HG03342 (cell line): Measurements from ENCODE around the gene SNX3.
"Not testable (repeated sequence)": the region's sequence is repeated elsewhere in the genome, so short reads cannot be mapped to it uniquely, and the experiment has no call there.

Experiments
- ATAC-seq: cut with Tn5 transposase; IDR thresholded peaks from one replicate; pipeline ENCODE4 v1.9.1; 2021; ENCODE audit warnings: mild to moderate bottlenecking, moderate library complexity; ENCODE audit not compliant: unreplicated experiment

The SNX3 gene

DNA sequence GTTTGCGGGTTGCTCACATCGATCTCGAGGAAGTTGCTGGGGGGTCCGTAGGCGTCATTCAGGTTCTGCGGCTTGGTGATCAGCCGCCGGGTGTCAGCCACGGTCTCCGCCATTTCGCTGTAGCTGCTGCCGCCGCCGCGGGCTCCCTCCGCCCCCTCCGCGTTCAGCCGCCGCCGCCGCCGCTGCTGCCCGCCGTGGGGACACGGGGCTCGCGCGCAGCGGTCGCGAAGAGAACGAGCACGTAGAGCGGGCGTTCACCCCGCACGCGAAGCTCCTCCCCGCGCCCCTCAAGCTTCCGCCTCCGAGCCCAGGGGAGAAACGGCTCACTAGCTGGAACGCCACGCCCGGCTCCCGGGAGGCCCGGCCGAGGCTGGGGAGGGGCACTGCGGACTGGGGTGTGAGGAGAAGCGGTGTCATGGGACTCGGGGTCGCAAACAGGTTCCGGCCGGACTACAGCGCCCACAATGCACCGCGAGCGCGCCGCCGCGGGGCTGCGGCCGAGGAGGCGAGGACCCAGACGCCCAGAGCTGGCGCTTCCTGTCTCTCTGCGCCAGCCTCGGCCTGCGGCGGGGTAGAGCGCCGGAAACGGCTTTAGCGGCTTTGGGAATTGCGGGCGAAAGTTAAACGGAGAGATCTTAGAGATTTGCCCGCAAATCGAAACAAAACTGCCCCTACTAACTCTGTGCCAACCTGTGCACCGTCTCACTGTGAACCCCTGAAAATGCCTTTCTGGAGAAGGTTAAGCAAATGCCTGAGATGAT is at the start of gene SNX3:
Gene SNX3 (minus strand): TSS at position 232 of the 761 bp plus-strand sequence. CDS start 119 bp downstream, at position 113.
- peak; percentile 91 for ATAC-seq

- ATAC-seq: no peak
Observed at GRCh38 chr6:108309844-108310243, 49.0 kb upstream of the SNX3 start.

- not testable (repeated sequence) for ATAC-seq
Observed at GRCh38 chr6:108308641-108309040, 47.8 kb upstream of the SNX3 start.

- no peak for ATAC-seq
Observed at GRCh38 chr6:108304646-108305045, 43.8 kb upstream of the SNX3 start.

DNA sequence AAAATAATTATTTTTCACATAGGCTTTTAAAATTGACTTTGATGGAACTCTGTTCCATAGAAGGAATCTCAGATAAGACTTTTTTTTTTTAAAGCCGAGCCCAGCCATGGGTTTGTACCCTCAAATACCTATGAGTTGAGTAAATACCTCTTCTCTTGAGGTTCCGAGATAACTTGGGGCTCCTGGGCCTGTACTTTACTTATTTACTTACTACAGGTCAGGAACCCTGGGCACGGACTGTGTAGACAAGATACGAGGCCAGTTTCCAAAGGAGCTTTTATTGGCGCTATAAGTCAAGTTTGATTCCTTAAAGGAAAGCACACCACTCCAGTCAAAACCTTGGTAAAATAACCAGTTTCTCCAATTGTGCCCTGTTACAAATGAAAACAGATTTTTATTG is 41.5 kb upstream of the SNX3 start:
- no peak for ATAC-seq

GRCh38 chr6:108295676-108296075 is 34.8 kb upstream of the SNX3 start:
- ATAC-seq: no peak

DNA sequence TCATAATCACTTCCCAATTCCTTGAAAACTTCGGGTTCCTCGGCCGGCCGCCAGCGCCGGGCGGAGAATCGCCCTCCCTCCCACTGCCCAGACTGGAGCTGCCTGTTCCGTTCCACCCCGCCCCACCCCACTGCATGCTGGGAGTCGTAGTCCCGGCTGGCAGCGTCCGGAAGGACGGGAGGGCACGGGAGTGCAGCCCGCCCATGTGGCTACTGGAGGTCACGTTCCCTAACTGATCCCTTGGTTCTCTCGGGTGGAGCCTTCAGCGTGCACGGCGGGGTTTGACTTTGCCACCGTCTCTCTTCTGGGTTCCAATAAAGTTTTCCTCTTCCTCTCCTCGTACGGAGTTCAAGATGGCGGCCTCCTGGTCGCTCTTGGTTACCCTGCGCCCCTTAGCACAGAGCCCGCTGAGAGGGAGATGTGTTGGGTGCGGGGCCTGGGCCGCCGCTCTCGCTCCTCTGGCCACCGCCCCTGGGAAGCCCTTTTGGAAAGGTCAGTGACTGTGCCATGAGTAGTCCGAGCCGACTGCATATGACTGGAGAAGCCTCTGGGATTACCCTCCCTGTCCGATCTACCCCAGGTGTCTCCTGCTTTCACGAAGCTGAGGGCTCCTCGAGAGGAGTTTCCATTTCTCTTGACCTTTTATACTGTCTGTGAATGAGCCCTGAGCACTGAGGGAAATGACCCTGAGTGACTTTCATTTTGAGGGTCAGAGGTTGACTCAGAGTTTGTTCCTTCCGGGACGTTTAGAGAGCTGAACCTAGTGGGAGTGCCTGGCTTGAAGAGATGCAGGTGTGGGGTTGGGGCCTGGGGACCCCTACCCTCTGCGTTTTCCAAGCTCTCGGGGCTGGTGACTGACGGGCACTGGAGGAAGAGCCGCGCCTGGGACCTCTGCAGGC is 34.1 kb upstream of the SNX3 start, which contains the start of gene AFG1L:
Gene AFG1L (plus strand): TSS at position 328 of the 899 bp plus-strand sequence. CDS start 26 bp downstream, at position 354.
- ATAC-seq: peak; percentile 82

DNA sequence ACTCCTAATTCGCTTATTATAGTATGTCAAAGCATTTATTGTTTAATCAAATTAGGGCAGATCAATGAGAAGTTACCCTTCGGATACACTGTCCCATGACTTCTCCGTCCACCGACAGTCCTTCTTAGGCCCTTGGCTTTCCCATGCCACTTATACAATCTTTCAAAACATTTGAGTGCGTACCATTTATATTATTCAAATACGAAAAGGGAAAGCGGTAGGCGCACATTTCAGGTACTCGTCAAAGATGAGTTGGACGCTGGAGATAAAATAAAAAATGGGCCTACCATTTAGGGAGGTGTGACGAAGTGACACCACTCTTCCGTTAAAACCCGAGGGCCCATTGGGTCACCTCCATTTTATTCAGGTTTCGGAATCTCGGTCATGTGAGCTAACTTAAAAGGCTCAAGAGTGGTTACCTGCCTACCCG is 33.5 kb upstream of the SNX3 start:
- ATAC-seq: peak; percentile 23

DNA sequence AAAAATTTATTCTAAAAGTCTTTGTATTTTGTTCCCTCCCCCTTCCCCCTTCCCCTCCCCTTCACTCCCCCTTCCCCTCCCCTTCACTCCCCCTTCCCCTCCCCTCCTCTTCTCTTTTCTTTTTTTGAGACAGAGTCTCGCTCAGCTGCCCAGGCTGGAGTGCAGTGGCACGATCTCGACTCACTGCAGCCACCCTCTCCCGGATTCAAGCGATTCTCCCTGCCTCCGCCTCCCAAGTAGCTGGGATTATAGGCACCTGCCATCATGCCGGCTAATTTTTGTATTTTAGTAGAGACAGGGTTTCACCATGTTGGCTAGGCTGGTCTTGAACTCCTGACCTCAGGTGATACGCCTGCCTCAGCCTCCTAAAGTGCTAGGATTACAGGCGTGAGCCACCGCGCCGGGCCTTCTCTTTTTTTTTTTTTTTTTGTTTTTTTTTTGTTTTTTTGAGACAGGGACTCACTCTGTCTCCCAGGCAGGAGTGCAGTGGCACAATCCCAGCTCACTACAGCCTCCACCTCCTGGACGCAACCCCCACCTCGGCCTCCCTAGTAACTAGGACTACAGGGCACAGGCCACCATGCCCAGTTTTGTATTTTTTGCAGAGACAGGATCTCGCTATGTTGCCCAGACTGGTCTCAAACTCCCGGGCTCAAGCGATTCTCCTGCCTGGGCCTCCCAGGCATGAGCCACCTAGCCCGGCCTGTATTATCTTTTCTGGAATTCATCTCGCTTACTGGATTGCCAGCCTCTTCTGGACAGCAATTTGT is 32.9 kb upstream of the SNX3 start:
- no peak for ATAC-seq

DNA sequence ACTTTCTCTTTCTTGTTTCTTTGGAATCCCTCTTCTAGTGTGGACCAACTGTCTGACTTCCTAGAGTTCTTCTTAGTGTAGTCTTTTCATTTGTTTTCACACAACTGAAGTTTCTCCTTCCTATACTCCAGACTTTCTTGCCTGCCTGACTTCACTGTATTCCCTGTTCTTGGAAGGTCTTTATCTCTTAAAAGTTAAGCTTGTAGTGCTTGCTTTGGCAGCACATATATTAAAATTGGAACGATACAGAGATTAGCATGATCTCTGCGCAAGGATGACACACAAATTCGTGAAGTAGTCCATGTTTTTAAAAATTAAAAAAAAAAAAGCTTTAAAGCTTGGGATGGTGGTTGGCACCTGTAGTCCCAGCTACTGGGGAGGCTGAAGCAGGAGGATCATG is 31.7 kb upstream of the SNX3 start:
- not testable (repeated sequence) for ATAC-seq

DNA sequence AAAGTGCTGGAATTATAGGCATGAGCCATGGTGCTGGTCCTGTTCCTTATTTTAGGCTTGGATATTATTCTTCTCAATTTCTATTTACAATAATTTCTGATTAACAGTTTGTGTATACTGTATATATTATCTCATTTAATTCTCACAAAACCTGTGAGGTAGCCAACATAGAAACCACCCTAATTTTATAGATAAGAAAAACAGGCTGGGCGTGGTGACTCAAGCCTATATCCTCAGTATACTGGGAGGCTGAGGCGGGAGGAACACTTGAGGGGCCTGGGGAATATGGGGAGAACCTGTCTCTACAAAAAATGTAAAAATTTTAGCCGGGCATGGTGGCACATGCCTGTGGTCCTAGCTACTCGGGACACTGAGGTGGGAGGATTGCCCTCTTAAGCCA is 30.3 kb upstream of the SNX3 start:
- no peak for ATAC-seq

DNA sequence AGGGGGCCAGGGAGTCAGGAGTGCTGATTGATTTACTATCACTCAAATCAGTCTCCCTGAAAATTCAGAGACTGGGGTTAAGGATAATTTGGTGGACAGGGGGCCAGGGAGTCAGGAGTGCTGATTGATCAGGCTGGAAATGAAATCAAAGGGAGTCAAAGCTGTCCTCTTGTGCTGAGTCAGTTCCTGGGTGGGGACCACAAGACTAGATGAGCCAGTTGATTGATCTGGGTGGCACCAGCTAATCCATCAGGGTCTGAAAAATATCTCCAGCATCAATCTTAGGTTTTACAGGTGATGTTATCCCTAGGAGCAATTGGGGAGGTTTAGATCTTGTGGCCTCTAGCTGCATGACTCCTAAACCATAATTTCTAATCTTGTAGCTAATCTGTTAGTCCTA is 27.9 kb upstream of the SNX3 start:
- ATAC-seq: no peak

- no peak for ATAC-seq
Observed at GRCh38 chr6:108287373-108287772, 26.5 kb upstream of the SNX3 start.

- ATAC-seq: no peak
Observed at GRCh38 chr6:108286366-108286765, 25.5 kb upstream of the SNX3 start.

GRCh38 chr6:108285381-108285780 is 24.5 kb upstream of the SNX3 start:
- no peak for ATAC-seq

- no peak for ATAC-seq
Observed at GRCh38 chr6:108277831-108278230, 17.0 kb upstream of the SNX3 start.

GRCh38 chr6:108277295-108277694 is 16.5 kb upstream of the SNX3 start:
- no peak for ATAC-seq

- ATAC-seq: no peak
Observed at GRCh38 chr6:108275976-108276375, 15.1 kb upstream of the SNX3 start.

DNA sequence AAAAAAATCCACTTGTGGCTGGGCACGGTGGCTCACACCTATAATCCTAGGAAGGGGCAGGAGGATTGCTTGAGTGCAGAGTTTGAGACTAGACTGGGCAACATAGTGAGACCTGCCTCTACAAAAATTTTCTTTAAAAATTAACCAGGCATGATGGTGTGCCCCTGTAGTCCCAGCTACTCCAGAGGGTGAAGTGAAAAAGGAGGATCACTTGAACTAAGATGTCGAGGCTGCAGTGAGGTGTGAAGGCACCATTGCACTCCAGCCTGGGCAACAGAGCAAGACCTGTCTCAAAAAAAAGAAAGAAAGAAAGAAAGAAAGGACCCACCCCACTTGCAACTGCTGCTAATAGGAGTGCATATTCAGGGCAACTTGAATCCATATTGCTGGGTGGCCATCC is 13.7 kb upstream of the SNX3 start:
- ATAC-seq: no peak

DNA sequence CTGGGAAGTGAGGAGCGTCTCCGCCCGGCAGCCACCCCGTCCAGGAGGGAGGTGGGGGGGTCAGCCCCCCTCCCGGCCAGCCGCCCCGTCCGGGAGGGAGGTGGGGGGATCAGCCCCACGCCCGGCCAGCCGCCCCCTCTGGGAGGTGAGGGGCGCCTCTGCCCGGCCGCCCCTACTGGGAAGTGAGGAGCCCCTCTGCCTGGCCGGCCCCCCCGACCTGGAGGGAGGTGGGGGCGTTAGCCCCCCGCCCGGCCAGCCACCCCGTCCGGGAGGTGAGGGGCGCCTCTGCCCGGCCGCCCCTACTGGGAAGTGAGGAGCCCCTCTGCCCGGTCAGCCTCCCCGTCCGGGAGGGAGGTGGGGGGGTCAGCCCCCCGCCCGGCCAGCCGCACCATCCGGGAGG is 9.1 kb upstream of the SNX3 start:
- not testable (repeated sequence) for ATAC-seq

GRCh38 chr6:108268845-108269244 is 8.0 kb upstream of the SNX3 start:
- ATAC-seq: no peak
